ENCODE results near the gene SLC6A18.

The SLC6A18 gene

GRCh38 chr5:1210832-1211251 lies 14.3 kb upstream of the SLC6A18 start (continued):
- no peak for TF ChIP-seq ZNF791 (tag by site-specific recombination; IDR thresholded peaks at IDR 0.05)
- TF ChIP-seq ZNF112 (tag by site-specific recombination; IDR thresholded peaks at IDR 0.05) = no peak

- POLR2A ChIA-PET = no interaction called here
These were observed 13.5 kb upstream of the SLC6A18 start for GRCh38 chr5:1211701-1212100.

GRCh38 chr5:1212271-1212670 lies 12.9 kb upstream of the SLC6A18 start:
- ChIA-PET POLR2A (no interaction called here), CTCF (no interaction called here)
- no peak overlapping the region for H3K4me3 ChIP-seq (ENCODE audit: low read depth, low read length)
- H3K36me3 ChIP-seq (ENCODE audit: control insufficient read depth in 2 of 2, insufficient read depth in 1 of 2, low read length in 2 of 2) = no peaks in the 10 kb centered on the region
- H3K4me1 ChIP-seq (ENCODE audit: control insufficient read depth, insufficient read depth, low read length) = no peaks in the 10 kb centered on the region
- no peak overlapping the region for H3K27ac ChIP-seq (ENCODE audit: extremely low read depth, low read depth, low read length)
- H3K9me3 ChIP-seq (ENCODE audit: control insufficient read depth, insufficient read depth, low read depth, low read length) = no peaks in the 10 kb centered on the region
- TF ChIP-seq HOXC10 (CRISPR knock-in tag; IDR thresholded peaks at IDR 0.05) (no peak), YY1 (tag by site-specific recombination; IDR thresholded peaks at IDR 0.05) (no peak), PRDM6 (tag by site-specific recombination; IDR thresholded peaks at IDR 0.05) (no peak), ZNF624 (tag by site-specific recombination; IDR thresholded peaks at IDR 0.05) (no peak), ZFP37 (tag by site-specific recombination; IDR thresholded peaks at IDR 0.05) (no peak), TRIM28 (IDR thresholded peaks at IDR 0.05; ENCODE audit: borderline replicate concordance, low read length) (no peak), ZNF521 (tag by site-specific recombination; IDR thresholded peaks at IDR 0.05) (no peak), KLF17 (tag by site-specific recombination; IDR thresholded peaks at IDR 0.05) (no peak)

More at GRCh38 chr5:1211701-1212100, 13.5 kb upstream of the SLC6A18 start:
- Histone ChIP-seq H3K27ac (ENCODE audit: extremely low read depth, low read depth, low read length) (no peak overlapping the region), H3K9me3 (ENCODE audit: control insufficient read depth, insufficient read depth, low read depth, low read length) (no peaks in the 10 kb centered on the region), H3K4me3 (ENCODE audit: low read depth, low read length) (no peak overlapping the region), H3K36me3 (ENCODE audit: control insufficient read depth in 2 of 2, insufficient read depth in 1 of 2, low read length in 2 of 2) (no peaks in the 10 kb centered on the region), H3K4me1 (ENCODE audit: control insufficient read depth, insufficient read depth, low read length) (no peaks in the 10 kb centered on the region)
- TF ChIP-seq ZFHX2 (tag by site-specific recombination; conservative IDR thresholded peaks at IDR 0.05) (no peak), ZNF560 (tag by site-specific recombination; IDR thresholded peaks at IDR 0.05; ENCODE audit: borderline replicate concordance) (no peak), ZBTB26 (tag by site-specific recombination; optimal IDR thresholded peaks at IDR 0.05) (peak; percentile 42), ZSCAN4 (tag by site-specific recombination; IDR thresholded peaks at IDR 0.05) (peak; percentile 95)
- CTCF ChIA-PET = no interaction called here

GRCh38 chr5:1212881-1213280 lies 12.3 kb upstream of the SLC6A18 start:
- no peak for TF ChIP-seq ZNF311 (tag by site-specific recombination; IDR thresholded peaks at IDR 0.05; ENCODE audit: borderline replicate concordance)
- H3K9me3 ChIP-seq (ENCODE audit: control insufficient read depth, insufficient read depth, low read depth, low read length) = no peaks in the 10 kb centered on the region
- no peak overlapping the region for H3K27ac ChIP-seq (ENCODE audit: extremely low read depth, low read depth, low read length)
- POLR2A ChIA-PET = no interaction called here
- H3K4me3 ChIP-seq (ENCODE audit: low read depth, low read length) = no peak overlapping the region
- no peaks in the 10 kb centered on the region for H3K4me1 ChIP-seq (ENCODE audit: control insufficient read depth, insufficient read depth, low read length)
- CTCF ChIA-PET = no interaction called here
- no peaks in the 10 kb centered on the region for H3K36me3 ChIP-seq (ENCODE audit: control insufficient read depth in 2 of 2, insufficient read depth in 1 of 2, low read length in 2 of 2)
